Activated CD4-positive, alpha-beta memory T cell treated with anti-CD3 and anti-CD28 coated beads for 36 hours (primary cell): ENCODE data around the gene ZNF326. TPM values are rescaled to one million over a fixed set of nuclear protein-coding genes. Genes with fewer than 3 reads are reported as not detected.
"Not testable (repeated sequence)": the region's sequence is repeated elsewhere in the genome, so short reads cannot be mapped to it uniquely, and the experiment has no call there.

Source experiments
- CTCF ChIA-PET: fragments of 350-600 bp; sonication (Branson Sonifier 250); formaldehyde crosslinking; loops from one replicate; lab custom pipeline; 2021; ENCODE audit warnings: antibody characterized with exemption, inconsistent platforms; lab: Charles Lee
- POLR2A ChIA-PET: fragments of 350-600 bp; sonication (Branson Sonifier 250); formaldehyde crosslinking; loops from one replicate; lab custom pipeline; 2021; ENCODE audit warnings: antibody characterized with exemption; lab: Charles Lee
- DNase-seq: peaks from one replicate; pipeline ENCODE4 v3.0.0-alpha.2; 2020
- H3K27ac Mint-ChIP-seq: one replicate; pipeline ENCODE4 v1.8.0; 2021; ENCODE audit warnings: mixed read lengths
- H3K27me3 Mint-ChIP-seq: one replicate; pipeline ENCODE4 v1.8.0; 2021; ENCODE audit warnings: mixed read lengths
- H3K36me3 Mint-ChIP-seq: one replicate; pipeline ENCODE4 v1.8.0; 2021; ENCODE audit warnings: mixed read lengths
- H3K4me1 Mint-ChIP-seq: one replicate; pipeline ENCODE4 v1.8.0; 2021; ENCODE audit warnings: low read depth, mixed read lengths
- H3K4me3 Mint-ChIP-seq: one replicate; pipeline ENCODE4 v1.8.0; 2021; ENCODE audit warnings: mild to moderate bottlenecking, mixed read lengths
- H3K9me3 Mint-ChIP-seq: one replicate; pipeline ENCODE4 v1.8.0; 2021; ENCODE audit warnings: mixed read lengths
- intact Hi-C: fragments of 100-400 bp; cut with micrococcal nuclease; formaldehyde crosslinking; loops from one replicate; pipeline ENCODE4 v1.15.1; 2023
- total RNA-seq, 2 experiments: library from RNA; stranded (reverse); gene quantifications; one replicate each; pipeline ENCODE4 v1.2.3, GENCODE V29; 2021

The ZNF326 gene
- total RNA-seq, 2 experiments from 2014 or later, result 17.2 to 17.3 TPM

DNA sequence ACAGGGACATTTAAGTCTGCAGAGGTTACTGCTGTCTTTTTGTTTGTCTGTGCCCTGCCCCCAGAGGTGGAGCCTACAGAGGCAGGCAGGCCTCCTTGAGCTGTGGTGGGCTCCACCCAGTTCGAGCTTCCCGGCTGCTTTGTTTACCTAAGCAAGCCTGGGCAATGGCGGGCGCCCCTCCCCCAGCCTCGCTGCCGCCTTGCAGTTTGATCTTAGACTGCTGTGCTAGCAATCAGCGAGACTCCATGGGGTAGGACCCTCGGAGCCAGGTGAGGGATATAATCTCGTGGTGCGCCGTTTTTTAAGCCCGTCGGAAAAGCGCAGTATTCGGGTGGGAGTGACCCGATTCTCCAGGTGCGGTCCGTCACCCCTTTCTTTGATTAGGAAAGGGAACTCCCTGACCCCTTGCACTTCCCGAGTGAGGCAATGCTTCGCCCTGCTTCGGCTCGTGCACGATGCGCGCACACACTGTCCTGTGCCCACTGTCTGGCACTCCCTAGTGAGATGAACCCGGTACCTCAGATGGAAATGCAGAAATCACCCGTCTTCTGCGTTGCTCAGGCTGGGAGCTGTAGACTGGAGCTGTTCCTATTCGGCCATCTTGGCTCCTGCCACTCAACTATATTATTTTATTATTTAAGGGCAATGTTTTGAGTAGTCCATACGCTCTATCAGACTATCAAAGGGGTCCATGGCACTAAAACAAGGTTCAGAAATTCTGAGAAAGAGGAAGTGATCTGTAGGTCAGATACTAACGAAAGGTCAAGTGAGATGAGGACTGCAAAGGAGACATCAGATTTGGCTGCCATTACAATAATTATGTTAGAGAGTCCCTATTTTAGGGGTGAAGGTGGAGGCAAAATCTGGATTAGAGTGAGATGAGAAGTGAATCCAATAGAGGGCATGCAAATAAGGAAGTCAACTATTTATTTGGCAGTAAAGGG is 68.1 kb downstream of the ZNF326 start:
- H3K4me1 Mint-ChIP-seq, H3K36me3 Mint-ChIP-seq, H3K4me3 Mint-ChIP-seq, POLR2A ChIA-PET, CTCF ChIA-PET, H3K27ac Mint-ChIP-seq, intact Hi-C loops, DNase-seq: not testable (repeated sequence)
- H3K9me3 Mint-ChIP-seq, result peaks cover 10% of the 10 kb centered on the region
- H3K27me3 Mint-ChIP-seq, result peaks cover 19% of the 10 kb centered on the region

DNA sequence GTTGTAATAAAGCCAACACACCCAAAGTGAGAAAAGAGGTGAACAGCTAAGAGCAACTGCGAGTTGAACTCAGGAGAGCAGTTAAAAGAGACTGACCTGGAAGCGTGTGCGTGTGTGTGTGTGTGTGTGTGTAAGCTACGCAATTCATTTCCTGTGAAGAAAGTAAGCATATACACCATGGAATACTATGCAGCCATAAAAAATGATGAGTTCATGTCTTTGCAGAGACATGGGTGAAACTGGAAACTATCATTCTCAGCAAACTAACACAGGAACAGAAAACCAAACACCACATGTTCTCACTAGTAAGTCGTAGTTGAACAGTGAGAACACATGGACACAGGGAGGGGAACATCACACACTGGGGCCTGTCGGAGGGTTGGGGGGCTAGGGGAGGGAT is 69.2 kb downstream of the ZNF326 start:
- intact Hi-C loops, H3K4me1 Mint-ChIP-seq, CTCF ChIA-PET, H3K36me3 Mint-ChIP-seq, H3K27ac Mint-ChIP-seq, POLR2A ChIA-PET, DNase-seq, H3K4me3 Mint-ChIP-seq: not testable (repeated sequence)
- H3K27me3 Mint-ChIP-seq, result peaks cover 19% of the 10 kb centered on the region
- peaks cover 10% of the 10 kb centered on the region for H3K9me3 Mint-ChIP-seq

GRCh38 chr1:90067194-90067931 is 72.5 kb downstream of the ZNF326 start:
- no peaks in the 10 kb centered on the region for H3K4me1 Mint-ChIP-seq
- peaks cover 10% of the 10 kb centered on the region for H3K9me3 Mint-ChIP-seq
- ChIA-PET CTCF (interaction anchor here (0.6 kb wide), 1 partner anchor 23 kb away, joined by 3 read pairs; no protein-coding TSS in a partner anchor), POLR2A (no interaction called here)
- no peaks in the 10 kb centered on the region for H3K36me3 Mint-ChIP-seq
- no peak for DNase-seq
- intact Hi-C loops, result no loop called here
- no peak overlapping the region for H3K4me3 Mint-ChIP-seq
- peaks cover 19% of the 10 kb centered on the region for H3K27me3 Mint-ChIP-seq
- no peak overlapping the region for H3K27ac Mint-ChIP-seq

GRCh38 chr1:90068611-90069280 is 73.8 kb downstream of the ZNF326 start:
- CTCF ChIA-PET, result no interaction called here
- POLR2A ChIA-PET, result no interaction called here
- DNase-seq, result no peak
- H3K27me3 Mint-ChIP-seq, result peaks cover 18% of the 10 kb centered on the region
- H3K9me3 Mint-ChIP-seq, result peaks cover 6% of the 10 kb centered on the region
- no peaks in the 10 kb centered on the region for H3K36me3 Mint-ChIP-seq
- no peak overlapping the region for H3K27ac Mint-ChIP-seq
- intact Hi-C loops, result no loop called here
- H3K4me3 Mint-ChIP-seq, result no peak overlapping the region
- H3K4me1 Mint-ChIP-seq, result no peaks in the 10 kb centered on the region

DNA sequence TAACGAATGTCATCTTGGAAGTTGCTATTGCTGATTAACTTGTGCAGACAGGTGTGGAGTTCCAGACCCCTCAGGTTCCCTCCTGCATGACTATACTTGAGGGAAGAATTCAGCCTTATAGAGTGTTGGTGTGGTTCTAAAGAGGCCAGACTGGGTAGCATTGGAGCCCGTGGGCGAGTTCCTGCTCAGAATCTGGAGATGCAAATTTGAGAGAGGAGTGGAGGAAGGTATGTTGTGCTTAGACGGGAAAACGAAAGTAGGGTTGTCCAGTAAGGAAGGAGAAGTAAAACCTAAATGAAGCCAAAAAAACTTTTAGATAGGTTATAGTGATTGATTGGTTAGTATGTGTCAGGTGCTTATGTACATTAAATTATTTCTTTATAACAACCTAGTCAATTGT is 79.2 kb downstream of the ZNF326 start:
- ChIA-PET POLR2A (no interaction called here), CTCF (no interaction called here)
- DNase-seq, result no peak
- Mint-ChIP-seq H3K36me3 (no peaks in the 10 kb centered on the region), H3K27me3 (peaks cover 4% of the 10 kb centered on the region), H3K9me3 (peaks cover 2% of the 10 kb centered on the region), H3K4me3 (no peak overlapping the region), H3K4me1 (peaks cover 3% of the 10 kb centered on the region), H3K27ac (no peak overlapping the region)
- intact Hi-C loops, result no loop called here

DNA sequence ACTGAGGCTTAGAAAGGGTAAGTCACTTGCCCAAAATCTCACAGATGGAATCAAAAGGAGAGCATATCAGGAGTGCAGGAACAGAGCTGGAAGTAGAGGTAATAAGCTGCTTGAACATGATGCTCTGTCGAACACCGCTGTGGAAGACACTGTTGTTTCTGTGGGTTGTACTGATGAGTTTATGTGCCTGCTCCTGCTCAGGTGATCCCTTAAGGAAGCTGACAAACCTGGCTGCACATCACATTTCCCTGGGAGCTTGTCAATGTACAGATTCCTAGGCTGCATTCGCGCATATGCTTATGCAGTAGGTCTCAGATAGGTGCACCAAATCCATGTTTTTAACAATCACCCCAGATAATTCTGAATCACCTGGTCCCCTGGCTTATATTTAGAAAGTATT is 79.7 kb downstream of the ZNF326 start:
- DNase-seq, result no peak
- Mint-ChIP-seq H3K27me3 (peaks cover 4% of the 10 kb centered on the region), H3K27ac (no peak overlapping the region), H3K4me3 (no peak overlapping the region), H3K9me3 (peaks cover 2% of the 10 kb centered on the region), H3K4me1 (peaks cover 3% of the 10 kb centered on the region), H3K36me3 (no peaks in the 10 kb centered on the region)
- POLR2A ChIA-PET, result no interaction called here
- CTCF ChIA-PET, result interaction anchor here (1.0 kb wide), 1 partner anchor 30 kb away, joined by 4 read pairs; no protein-coding TSS in a partner anchor
- intact Hi-C loops, result no loop called here

DNA sequence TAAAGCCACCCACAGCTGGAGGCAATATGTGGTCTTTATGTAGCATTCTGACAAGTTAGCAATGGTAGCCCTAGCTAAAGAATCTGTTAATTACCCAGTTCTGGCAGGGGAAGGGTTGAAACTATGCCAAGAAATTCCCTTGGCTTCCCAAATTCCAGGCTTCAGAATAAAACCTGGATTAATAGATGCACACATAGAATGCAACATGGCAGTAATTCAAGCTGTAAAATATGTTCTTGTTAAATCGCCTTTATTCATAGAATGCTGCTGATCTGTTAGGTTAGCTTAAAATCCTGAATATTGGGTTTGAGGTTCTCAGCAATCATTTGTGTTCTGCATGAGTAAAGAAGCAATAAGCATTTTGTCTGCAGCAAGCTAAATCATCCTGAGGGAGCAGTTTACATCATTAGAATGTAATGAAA is 80.1 kb downstream of the ZNF326 start:
- no peak overlapping the region for H3K4me3 Mint-ChIP-seq
- ChIA-PET POLR2A (no interaction called here), CTCF (interaction anchor here (1.0 kb wide), 1 partner anchor 31 kb away, joined by 4 read pairs; no protein-coding TSS in a partner anchor)
- intact Hi-C loops, result no loop called here
- no peaks in the 10 kb centered on the region for H3K36me3 Mint-ChIP-seq
- peaks cover 3% of the 10 kb centered on the region for H3K4me1 Mint-ChIP-seq
- no peak for DNase-seq
- peaks cover 2% of the 10 kb centered on the region for H3K9me3 Mint-ChIP-seq
- no peak overlapping the region for H3K27ac Mint-ChIP-seq
- peaks cover 4% of the 10 kb centered on the region for H3K27me3 Mint-ChIP-seq

DNA sequence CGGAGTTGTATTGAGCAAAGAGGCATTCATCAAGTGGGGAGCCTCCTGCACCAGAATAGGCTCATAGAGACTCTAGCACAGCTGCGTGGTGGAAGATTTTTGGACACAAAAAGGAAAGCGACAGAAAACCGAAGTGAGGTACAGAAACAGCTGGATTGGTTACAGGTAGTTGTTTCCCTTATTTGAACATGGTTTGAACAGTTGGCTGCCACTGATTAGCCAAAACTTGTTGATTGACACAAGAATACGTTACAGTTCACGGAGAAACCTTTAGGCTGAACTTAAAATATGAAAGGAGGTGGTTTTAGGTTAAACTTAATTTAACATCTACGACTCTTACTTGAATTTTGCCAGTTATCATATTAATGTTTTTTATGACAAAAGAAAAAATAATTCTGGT is 89.1 kb downstream of the ZNF326 start:
- POLR2A ChIA-PET, result no interaction called here
- no peak overlapping the region for H3K4me3 Mint-ChIP-seq
- no peaks in the 10 kb centered on the region for H3K4me1 Mint-ChIP-seq
- CTCF ChIA-PET, result no interaction called here
- H3K27ac Mint-ChIP-seq, result no peak overlapping the region
- peaks cover 11% of the 10 kb centered on the region for H3K27me3 Mint-ChIP-seq
- intact Hi-C loops, result no loop called here
- H3K9me3 Mint-ChIP-seq, result no peaks in the 10 kb centered on the region
- DNase-seq, result no peak
- H3K36me3 Mint-ChIP-seq, result no peaks in the 10 kb centered on the region

Other genes with a start within 250 kb of the ZNF326 start
- gene LRRC8D, start 174.1 kb upstream of the ZNF326 start, total RNA-seq, result 10 to 100 TPM; 17.7 to 19.4 TPM